ENCODE measurements around the gene IQCK.

The IQCK gene

GRCh38 chr16:19892902-19893301 lies 174.8 kb downstream of the IQCK start:
- DNase-seq (ENCODE audit: low read depth), result no peak
- H3K4me3 ChIP-seq (ENCODE audit: low read depth, low read length), result no peak overlapping the region

GRCh38 chr16:19894586-19894985 lies 176.5 kb downstream of the IQCK start:
- H3K4me3 ChIP-seq (ENCODE audit: low read depth, low read length), result no peak overlapping the region
- DNase-seq (ENCODE audit: low read depth), result no peak

DNA sequence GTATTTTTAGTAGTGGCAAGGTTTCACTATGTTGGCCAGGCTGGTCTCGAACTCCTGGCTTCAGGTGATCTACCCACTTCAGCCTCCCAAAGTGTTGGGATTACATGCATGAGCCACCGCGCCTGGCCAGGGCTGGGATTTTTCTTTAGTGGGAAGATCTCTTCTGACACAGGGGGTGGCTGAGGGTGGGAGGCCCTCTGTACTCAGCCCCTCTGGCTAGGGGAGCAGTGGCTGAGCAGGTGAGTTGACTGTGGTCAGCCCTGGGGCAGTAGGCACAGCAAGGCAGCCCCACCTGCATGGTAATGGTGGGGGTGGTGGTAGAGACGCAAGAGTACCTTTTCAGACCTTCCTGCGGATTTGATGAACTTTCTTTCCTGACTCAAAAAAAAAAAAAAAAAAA lies 178.9 kb downstream of the IQCK start:
- no peak overlapping the region for H3K4me3 ChIP-seq (ENCODE audit: low read depth, low read length)
- no peak for DNase-seq (ENCODE audit: low read depth)

GRCh38 chr16:19898166-19898565 lies 180.1 kb downstream of the IQCK start:
- no peak for DNase-seq (ENCODE audit: low read depth)
- H3K4me3 ChIP-seq (ENCODE audit: low read depth, low read length), result no peak overlapping the region

DNA sequence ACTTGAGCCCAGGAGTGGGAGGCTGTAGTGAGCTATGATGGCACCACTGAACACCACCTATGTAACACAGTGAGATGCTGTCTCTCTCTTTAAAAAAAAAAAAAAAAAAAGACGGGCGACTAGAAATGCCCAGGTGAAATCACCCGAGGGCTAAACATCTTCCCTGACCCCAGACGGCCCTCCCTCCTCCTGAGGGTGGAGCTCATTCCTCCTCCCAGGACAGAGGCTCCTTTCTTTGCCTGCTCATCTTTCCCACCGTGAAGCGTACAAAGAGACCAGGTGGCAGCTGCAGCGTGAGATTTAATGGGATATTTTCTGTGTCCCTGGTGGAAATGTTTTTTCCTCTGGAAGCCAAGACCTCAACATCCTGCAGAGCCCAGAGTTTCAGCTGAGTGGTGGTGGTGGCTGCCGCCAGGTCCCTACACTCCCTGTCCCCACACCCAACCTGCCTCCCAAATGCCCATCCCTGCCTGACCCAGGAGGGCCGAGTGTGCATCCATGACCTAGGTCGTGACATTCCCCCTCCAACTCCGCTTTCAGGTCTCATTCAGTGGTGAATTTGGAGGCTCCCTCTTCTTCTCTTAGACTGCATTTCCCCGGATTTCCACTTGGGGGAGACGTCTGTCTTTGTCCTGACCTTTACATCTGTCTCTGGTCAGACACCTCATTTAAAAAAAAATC lies 181.0 kb downstream of the IQCK start:
- H3K4me3 ChIP-seq (ENCODE audit: low read depth, low read length), result no peak overlapping the region
- DNase-seq (ENCODE audit: low read depth), result no peak

DNA sequence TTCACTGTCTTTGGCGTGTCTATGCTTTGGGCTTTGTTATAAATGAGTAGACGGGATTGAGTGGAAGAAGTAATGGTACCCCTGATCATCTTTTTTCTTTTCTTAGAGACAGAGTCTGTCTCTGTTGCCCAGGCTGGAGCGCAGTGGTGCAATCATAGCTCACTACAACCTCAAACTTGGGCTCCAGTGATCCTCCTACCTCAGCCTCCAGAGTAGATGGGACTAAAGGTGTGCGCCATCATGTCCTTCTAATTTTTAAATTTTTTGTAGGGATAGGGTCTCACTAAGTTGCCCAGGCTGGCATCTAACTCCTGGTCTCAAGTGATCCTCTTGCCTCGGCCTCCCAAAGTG lies 181.5 kb downstream of the IQCK start:
- H3K4me3 ChIP-seq (ENCODE audit: low read depth, low read length), result no peak overlapping the region
- DNase-seq (ENCODE audit: low read depth), result no peak

DNA sequence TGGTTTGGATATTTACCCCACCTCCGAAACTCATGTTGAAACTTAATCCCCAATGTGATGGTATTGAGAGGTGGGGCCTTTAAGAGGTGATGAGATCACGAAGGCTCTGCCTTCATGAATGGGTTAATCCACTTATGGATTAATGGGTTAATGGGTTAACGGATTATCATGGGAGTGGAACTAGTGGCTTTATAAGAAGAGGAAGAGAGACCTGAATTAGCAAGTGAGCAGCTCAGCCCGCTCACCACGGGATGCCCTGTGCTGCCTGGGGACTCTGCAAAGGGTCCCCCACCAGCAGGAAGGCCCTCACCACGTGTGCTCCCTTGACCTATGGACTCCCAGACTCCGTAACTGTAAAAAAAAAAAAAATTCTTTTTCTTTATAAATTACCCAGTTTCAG lies 183.1 kb downstream of the IQCK start:
- H3K4me3 ChIP-seq (ENCODE audit: low read depth, low read length), result no peak overlapping the region
- DNase-seq (ENCODE audit: low read depth), result no peak

DNA sequence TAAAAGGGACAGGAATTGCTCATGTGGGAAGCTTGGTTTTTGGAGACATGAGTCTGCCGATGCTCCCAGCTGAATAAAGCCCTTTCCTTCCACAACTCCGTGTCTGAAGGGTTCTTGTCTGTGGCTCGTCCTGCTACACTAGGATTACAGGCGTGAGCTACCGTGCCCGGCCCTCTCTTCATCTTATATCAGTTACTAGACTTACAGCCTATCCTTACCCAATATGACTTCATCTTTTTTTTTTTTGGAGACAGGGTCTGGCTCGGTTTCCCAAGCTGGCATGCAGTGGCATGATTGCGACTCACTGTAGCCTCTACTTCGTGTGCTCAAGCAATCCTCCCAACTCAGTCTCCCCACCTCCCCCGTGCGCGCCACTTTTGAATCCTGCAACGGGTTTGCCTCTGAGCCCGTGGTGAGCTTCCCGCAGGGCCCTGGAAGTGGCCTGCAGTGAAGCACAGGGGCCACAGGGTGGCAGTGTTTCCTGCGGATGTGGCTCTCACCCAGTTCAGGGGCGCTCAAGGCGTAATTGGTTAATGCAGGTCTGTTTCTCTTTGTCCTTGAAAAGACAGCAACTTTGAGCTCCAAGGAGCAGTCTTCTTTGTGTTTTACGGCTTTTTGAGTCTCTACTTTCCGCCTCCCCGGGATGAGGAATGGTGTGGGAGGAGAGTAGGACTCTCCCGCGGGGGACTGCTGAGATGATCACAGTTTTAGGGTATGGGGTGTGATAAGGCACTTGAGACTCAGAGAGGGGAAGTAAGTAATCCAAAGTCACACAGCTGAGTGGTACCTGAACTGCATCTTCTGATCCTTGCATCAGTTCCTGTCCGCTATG lies 189.3 kb downstream of the IQCK start:
- no peak for DNase-seq (ENCODE audit: low read depth)
- H3K4me3 ChIP-seq (ENCODE audit: low read depth, low read length), result no peak overlapping the region
